ENCODE results near the gene PSMD12.

DNA sequence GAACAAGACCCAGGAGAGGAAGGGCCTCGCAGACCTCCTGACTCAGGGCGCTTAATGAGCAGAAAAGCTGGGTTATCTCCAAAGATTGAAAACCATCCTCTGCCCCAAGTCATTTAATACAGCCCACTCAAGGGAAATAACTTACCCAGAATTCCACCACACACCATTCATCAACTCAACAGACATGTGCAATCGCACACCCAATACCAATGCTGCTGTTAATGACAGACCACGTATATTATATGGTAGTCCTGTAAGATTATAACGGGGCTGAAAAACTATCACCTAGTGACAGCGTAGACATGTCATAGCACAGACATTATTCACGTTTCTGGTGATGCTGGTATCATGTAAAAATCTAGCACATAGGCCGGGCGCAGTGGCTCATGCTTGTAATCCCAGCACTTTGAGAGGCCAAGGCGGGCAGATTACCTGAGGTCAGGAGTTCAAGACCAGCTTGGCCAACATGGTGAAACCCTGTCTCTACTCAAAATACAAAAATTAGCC, 68.9 kb downstream of the PSMD12 start:
- TF ChIP-seq, protein P1, sequence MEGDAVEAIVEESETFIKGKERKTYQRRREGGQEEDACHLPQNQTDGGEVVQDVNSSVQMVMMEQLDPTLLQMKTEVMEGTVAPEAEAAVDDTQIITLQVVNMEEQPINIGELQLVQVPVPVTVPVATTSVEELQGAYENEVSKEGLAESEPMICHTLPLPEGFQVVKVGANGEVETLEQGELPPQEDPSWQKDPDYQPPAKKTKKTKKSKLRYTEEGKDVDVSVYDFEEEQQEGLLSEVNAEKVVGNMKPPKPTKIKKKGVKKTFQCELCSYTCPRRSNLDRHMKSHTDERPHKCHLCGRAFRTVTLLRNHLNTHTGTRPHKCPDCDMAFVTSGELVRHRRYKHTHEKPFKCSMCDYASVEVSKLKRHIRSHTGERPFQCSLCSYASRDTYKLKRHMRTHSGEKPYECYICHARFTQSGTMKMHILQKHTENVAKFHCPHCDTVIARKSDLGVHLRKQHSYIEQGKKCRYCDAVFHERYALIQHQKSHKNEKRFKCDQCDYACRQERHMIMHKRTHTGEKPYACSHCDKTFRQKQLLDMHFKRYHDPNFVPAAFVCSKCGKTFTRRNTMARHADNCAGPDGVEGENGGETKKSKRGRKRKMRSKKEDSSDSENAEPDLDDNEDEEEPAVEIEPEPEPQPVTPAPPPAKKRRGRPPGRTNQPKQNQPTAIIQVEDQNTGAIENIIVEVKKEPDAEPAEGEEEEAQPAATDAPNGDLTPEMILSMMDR (IDR thresholded peaks at IDR 0.05; ENCODE audit: low read depth, low read length, poor library complexity, severe bottlenecking) = no peak
- no peak for TF ChIP-seq EZH2phosphoT487 (IDR thresholded peaks at IDR 0.05; ENCODE audit: borderline replicate concordance, low read length)
